CD4-positive, alpha-beta T cell (primary cell): ENCODE measurements around the gene MACROD2. TPM values are rescaled to one million over a fixed set of nuclear protein-coding genes. Genes with fewer than 3 reads are reported as not detected.

Experiments used
- ATAC-seq: fragments of 200-7000 bp; cut with Tn5 transposase; one replicate; pipeline ENCODE4 v1.10.0; 2022; ENCODE audit warnings: mild to moderate bottlenecking; ENCODE audit not compliant: poor library complexity
- CTCF ChIA-PET: fragments of 350-600 bp; sonication (Branson Sonifier 250); formaldehyde crosslinking; loops from one replicate; lab custom pipeline; 2021; ENCODE audit warnings: antibody characterized with exemption, inconsistent platforms; lab: Charles Lee
- POLR2A ChIA-PET: fragments of 350-600 bp; sonication (Branson Sonifier 250); formaldehyde crosslinking; loops from one replicate; lab custom pipeline; 2021; ENCODE audit warnings: antibody characterized with exemption, inconsistent platforms; lab: Charles Lee
- DNase-seq, 14 experiments: peaks; one replicate each; pipeline ENCODE4 v3.0.0-alpha.2; 2013 to 2020; ENCODE audit warnings: mixed read lengths in 2 of 14
- H3K27ac ChIP-seq, 2 donors: one replicate each; pipeline versions ENCODE4 v1.5.1 to v1.7.0; 2013; ENCODE audit warnings: low read length in 2 of 2, low read depth in 1 of 2, mild to moderate bottlenecking in 1 of 2
- H3K27me3 ChIP-seq, 2 experiments: 1 replicate in 1 of 2; 2 replicates in 1 of 2; pipeline versions ENCODE4 v1.6.1 to v1.7.0; 2013; ENCODE audit warnings: low read length in 2 of 2, control low read depth in 1 of 2, mild to moderate bottlenecking in 1 of 2, moderate library complexity in 1 of 2; ENCODE audit not compliant: insufficient read depth in 2 of 2, control insufficient read depth in 1 of 2
- H3K36me3 ChIP-seq: one replicate; pipeline ENCODE4 v1.6.1; 2013; ENCODE audit warnings: low read length, control low read depth; ENCODE audit not compliant: insufficient read depth
- H3K4me1 ChIP-seq: one replicate; pipeline ENCODE4 v1.6.1; 2013; ENCODE audit warnings: low read length, control low read depth; ENCODE audit not compliant: insufficient read depth
- H3K4me3 ChIP-seq: one replicate; pipeline ENCODE4 v1.5.1; 2013; ENCODE audit warnings: mild to moderate bottlenecking, low read length, moderate library complexity
- H3K9me3 ChIP-seq, 2 experiments: 1 replicate in 1 of 2; 2 replicates in 1 of 2; pipeline versions ENCODE4 v1.6.1 to v1.7.0; 2013; ENCODE audit warnings: low read length in 2 of 2, mild to moderate bottlenecking in 2 of 2, control low read depth in 1 of 2, moderate library complexity in 1 of 2; ENCODE audit not compliant: control insufficient read depth in 1 of 2, insufficient read depth in 1 of 2
- H3K27ac Mint-ChIP-seq: one replicate; pipeline ENCODE4 v1.8.0; 2020; ENCODE audit warnings: mixed read lengths
- H3K27me3 Mint-ChIP-seq: one replicate; pipeline ENCODE4 v1.8.0; 2021; ENCODE audit warnings: mixed read lengths
- H3K36me3 Mint-ChIP-seq: one replicate; pipeline ENCODE4 v1.8.0; 2021; ENCODE audit warnings: low read depth, mixed read lengths
- H3K4me1 Mint-ChIP-seq: one replicate; pipeline ENCODE4 v1.8.0; 2021; ENCODE audit warnings: low read depth, mixed read lengths
- H3K4me3 Mint-ChIP-seq: one replicate; pipeline ENCODE4 v1.8.0; 2020; ENCODE audit warnings: mild to moderate bottlenecking, mixed read lengths
- H3K9me3 Mint-ChIP-seq: one replicate; pipeline ENCODE4 v1.8.0; 2020; ENCODE audit warnings: mixed read lengths
- intact Hi-C, 2 experiments: fragments of 100-400 bp; cut with DNase I in 1 of 2; cut with micrococcal nuclease in 1 of 2; formaldehyde crosslinking; loops; one replicate each; pipeline versions ENCODE4 v1.15.1 to v1.9.0; 2023 to 2025; cut with DNase I, micrococcal nuclease
- total RNA-seq, 174 experiments: library from RNA in 2 of 174; stranded (reverse) in 2 of 174; gene quantifications; one replicate each; pipeline ENCODE4 v1.2.3 and lab custom pipeline; 2021 to 2026
- TF ChIP-seq, protein P1 (sequence below): fragments of 200-600 bp; IDR thresholded peaks from one replicate; pipeline ENCODE4 v1.8.0; 2022; ENCODE audit warnings: antibody characterized with exemption, mild to moderate bottlenecking

The MACROD2 gene
- total RNA-seq, 2 experiments from 2014 or later, result not detected

DNA sequence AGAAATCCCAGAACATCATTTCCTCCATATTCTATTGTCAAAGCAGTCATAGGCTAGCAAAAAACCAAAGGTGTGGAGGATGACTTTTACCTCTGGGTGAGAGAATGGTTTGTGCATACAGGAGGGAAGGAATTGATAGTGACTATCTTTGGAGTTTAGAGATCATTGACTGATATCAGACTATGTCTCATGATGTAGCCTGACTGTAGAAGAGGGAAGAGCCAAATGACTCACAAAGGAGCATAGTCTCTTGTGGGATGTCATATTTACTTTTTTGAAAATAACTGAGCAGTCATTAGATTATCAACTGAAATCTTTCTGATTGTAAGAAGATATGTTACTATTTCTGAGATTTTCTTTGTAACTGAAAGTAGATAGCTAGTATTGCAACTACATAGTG lies 183.6 kb downstream of the MACROD2 start:
- Histone ChIP-seq H3K27ac (no peak overlapping the region), H3K27me3 (no peaks in the 10 kb centered on the region), H3K4me1 (no peaks in the 10 kb centered on the region), H3K4me3 (no peak overlapping the region), H3K36me3 (no peaks in the 10 kb centered on the region), H3K9me3 (peaks cover 5 to 16% of the 10 kb centered on the region in 2 experiments)
- Mint-ChIP-seq H3K4me3 (no peak overlapping the region), H3K36me3 (no peaks in the 10 kb centered on the region), H3K27me3 (no peaks in the 10 kb centered on the region), H3K4me1 (no peaks in the 10 kb centered on the region), H3K9me3 (peaks cover 17% of the 10 kb centered on the region), H3K27ac (no peak overlapping the region)
- ATAC-seq (no peak), DNase-seq (no peak)
- TF ChIP-seq, protein P1, sequence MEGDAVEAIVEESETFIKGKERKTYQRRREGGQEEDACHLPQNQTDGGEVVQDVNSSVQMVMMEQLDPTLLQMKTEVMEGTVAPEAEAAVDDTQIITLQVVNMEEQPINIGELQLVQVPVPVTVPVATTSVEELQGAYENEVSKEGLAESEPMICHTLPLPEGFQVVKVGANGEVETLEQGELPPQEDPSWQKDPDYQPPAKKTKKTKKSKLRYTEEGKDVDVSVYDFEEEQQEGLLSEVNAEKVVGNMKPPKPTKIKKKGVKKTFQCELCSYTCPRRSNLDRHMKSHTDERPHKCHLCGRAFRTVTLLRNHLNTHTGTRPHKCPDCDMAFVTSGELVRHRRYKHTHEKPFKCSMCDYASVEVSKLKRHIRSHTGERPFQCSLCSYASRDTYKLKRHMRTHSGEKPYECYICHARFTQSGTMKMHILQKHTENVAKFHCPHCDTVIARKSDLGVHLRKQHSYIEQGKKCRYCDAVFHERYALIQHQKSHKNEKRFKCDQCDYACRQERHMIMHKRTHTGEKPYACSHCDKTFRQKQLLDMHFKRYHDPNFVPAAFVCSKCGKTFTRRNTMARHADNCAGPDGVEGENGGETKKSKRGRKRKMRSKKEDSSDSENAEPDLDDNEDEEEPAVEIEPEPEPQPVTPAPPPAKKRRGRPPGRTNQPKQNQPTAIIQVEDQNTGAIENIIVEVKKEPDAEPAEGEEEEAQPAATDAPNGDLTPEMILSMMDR, result no peak
- POLR2A ChIA-PET, result no interaction called here
- intact Hi-C loops, result no loop called here
- CTCF ChIA-PET, result no interaction called here

DNA sequence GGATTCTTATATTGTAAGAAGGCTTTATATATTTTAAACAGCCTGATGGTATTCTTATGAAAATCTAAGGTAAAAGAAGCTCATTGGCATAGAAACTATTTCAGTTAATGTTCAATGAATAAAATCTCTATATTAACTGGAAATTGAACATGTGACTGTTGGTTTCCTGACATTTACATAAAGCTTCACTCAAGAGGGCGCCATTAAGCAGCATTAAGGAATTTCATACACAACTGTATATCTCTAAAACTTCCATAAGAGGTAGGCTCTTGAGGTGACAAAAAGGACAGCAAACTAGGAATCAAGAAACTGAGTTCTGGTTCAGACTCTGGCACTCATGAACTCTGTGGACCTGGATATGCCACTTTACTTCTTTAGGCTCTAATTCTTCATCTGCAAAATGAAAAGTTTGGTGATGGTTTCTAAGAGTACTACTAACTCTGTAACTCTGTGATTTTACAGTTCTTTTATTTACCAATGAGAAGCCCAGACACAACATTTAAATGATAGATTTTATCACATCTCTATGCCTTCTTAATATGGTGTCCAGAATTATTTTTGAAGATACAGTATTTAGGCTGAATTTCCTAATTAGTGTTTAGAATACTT lies 194.6 kb downstream of the MACROD2 start:
- Histone ChIP-seq H3K27me3 (no peaks in the 10 kb centered on the region), H3K9me3 (peaks cover 0 to 3% of the 10 kb centered on the region in 2 experiments), H3K27ac (no peak overlapping the region), H3K36me3 (no peaks in the 10 kb centered on the region), H3K4me1 (no peaks in the 10 kb centered on the region), H3K4me3 (no peak overlapping the region)
- no peak overlapping the region for H3K27ac Mint-ChIP-seq
- peaks cover 3% of the 10 kb centered on the region for H3K9me3 Mint-ChIP-seq
- ChIA-PET POLR2A (no interaction called here), CTCF (no interaction called here)
- no peak for ATAC-seq
- TF ChIP-seq, protein P1, result no peak
- H3K36me3 Mint-ChIP-seq, result no peaks in the 10 kb centered on the region
- intact Hi-C loops, result no loop called here
- H3K27me3 Mint-ChIP-seq, result no peaks in the 10 kb centered on the region
- no peak overlapping the region for H3K4me3 Mint-ChIP-seq
- no peaks in the 10 kb centered on the region for H3K4me1 Mint-ChIP-seq
- no peak for DNase-seq

DNA sequence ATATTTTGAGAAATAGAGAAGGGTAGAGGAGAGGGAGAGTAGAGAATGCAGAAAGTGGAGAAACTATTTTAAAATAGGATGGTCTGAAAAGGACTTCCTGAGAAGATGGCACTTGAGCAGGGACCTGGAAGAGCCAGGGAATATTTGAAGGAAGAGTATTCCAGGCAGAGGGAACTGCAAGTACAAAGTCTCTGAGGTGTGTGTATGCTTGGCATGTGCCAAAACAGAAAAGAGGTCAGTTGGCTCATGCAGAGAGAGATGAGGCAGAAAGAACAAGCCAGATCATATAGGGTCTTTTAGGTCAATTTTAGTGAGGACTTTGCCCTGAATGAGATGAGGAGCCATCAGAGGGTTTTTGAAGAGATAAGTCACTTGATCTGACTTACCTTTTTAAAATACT lies 196.2 kb downstream of the MACROD2 start:
- Histone ChIP-seq H3K4me3 (no peak overlapping the region), H3K9me3 (peaks cover 0 to 12% of the 10 kb centered on the region in 2 experiments), H3K4me1 (no peaks in the 10 kb centered on the region), H3K36me3 (no peaks in the 10 kb centered on the region), H3K27me3 (no peaks in the 10 kb centered on the region), H3K27ac (no peak overlapping the region)
- peaks cover 3% of the 10 kb centered on the region for H3K9me3 Mint-ChIP-seq
- DNase-seq (no peak), ATAC-seq (no peak)
- CTCF ChIA-PET, result no interaction called here
- POLR2A ChIA-PET, result no interaction called here
- H3K36me3 Mint-ChIP-seq, result no peaks in the 10 kb centered on the region
- TF ChIP-seq, protein P1, result no peak
- H3K4me3 Mint-ChIP-seq, result no peak overlapping the region
- no peaks in the 10 kb centered on the region for H3K27me3 Mint-ChIP-seq
- intact Hi-C loops, result no loop called here
- H3K4me1 Mint-ChIP-seq, result no peaks in the 10 kb centered on the region
- no peak overlapping the region for H3K27ac Mint-ChIP-seq
